Natural killer cell (primary cell): ENCODE data around the gene SLC22A23. TPM values are rescaled to one million over a fixed set of nuclear protein-coding genes. Genes with fewer than 3 reads are reported as not detected.

ENCODE experiments used
- ATAC-seq, 3 donors: fragments of 150-1000 bp in 2 of 3; fragments of 200-7000 bp in 1 of 3; cut with Tn5 transposase; 1 replicate in 1 of 3; 2 replicates in 2 of 3; pipeline ENCODE4 v1.10.0; 2021; ENCODE audit warnings: mild to moderate bottlenecking in 2 of 3, moderate library complexity in 2 of 3
- DNase-seq, 2 donors: peaks; one replicate each; pipeline versions ENCODE4 v3.0.0 to v3.0.0-alpha.2; 2013 to 2021; ENCODE audit warnings: mixed read lengths in 1 of 2
- H3K27ac ChIP-seq: one replicate; pipeline ENCODE4 v1.5.1; 2013; ENCODE audit warnings: mild to moderate bottlenecking, low read length
- H3K27me3 ChIP-seq: one replicate; pipeline ENCODE4 v1.6.1; 2013; ENCODE audit warnings: low read length; ENCODE audit not compliant: control insufficient read depth, insufficient read depth
- H3K36me3 ChIP-seq: one replicate; pipeline ENCODE4 v1.6.1; 2013; ENCODE audit warnings: low read length; ENCODE audit not compliant: control insufficient read depth, insufficient read depth
- H3K4me1 ChIP-seq: one replicate; pipeline ENCODE4 v1.6.1; 2013; ENCODE audit warnings: low read length; ENCODE audit not compliant: control insufficient read depth, insufficient read depth
- H3K4me3 ChIP-seq: one replicate; pipeline ENCODE4 v1.5.1; 2013; ENCODE audit warnings: low read length
- H3K9me3 ChIP-seq: one replicate; pipeline ENCODE4 v1.6.1; 2013; ENCODE audit warnings: low read length; ENCODE audit not compliant: control insufficient read depth, insufficient read depth
- H3K27ac Mint-ChIP-seq, 2 donors: one replicate each; pipeline ENCODE4 v1.8.0; 2022; ENCODE audit warnings: mild to moderate bottlenecking in 2 of 2, mixed read lengths in 2 of 2, moderate library complexity in 1 of 2
- H3K27me3 Mint-ChIP-seq, 2 donors: one replicate each; pipeline ENCODE4 v1.8.0; 2022; ENCODE audit warnings: low read depth in 2 of 2, mixed read lengths in 2 of 2
- H3K36me3 Mint-ChIP-seq: one replicate; pipeline ENCODE4 v1.8.0; 2022; ENCODE audit warnings: mixed read lengths
- H3K4me1 Mint-ChIP-seq, 2 donors: one replicate each; pipeline ENCODE4 v1.8.0; 2022; ENCODE audit warnings: mixed read lengths in 2 of 2
- H3K4me3 Mint-ChIP-seq: one replicate; pipeline ENCODE4 v1.8.0; 2022; ENCODE audit warnings: mild to moderate bottlenecking, moderate library complexity, mixed read lengths
- H3K9me3 Mint-ChIP-seq, 2 donors: one replicate each; pipeline ENCODE4 v1.8.0; 2022; ENCODE audit warnings: mixed read lengths in 2 of 2
- CTCF ChIP-seq: fragments of 200-600 bp; IDR thresholded peaks from one replicate; pipeline ENCODE4 v1.8.0; 2022; ENCODE audit warnings: antibody characterized with exemption
- WGBS: methylation state at CpG from one replicate; pipeline ENCODE4 v1.1.7; 2013; ENCODE audit warnings: missing lambda C conversion rate; ENCODE audit not compliant: insufficient coverage; 5-methylcytosine and 5-hydroxymethylcytosine counted together
- intact Hi-C: fragments of 100-400 bp; cut with micrococcal nuclease; formaldehyde crosslinking; loops from one replicate; pipeline ENCODE4 v1.14.2; 2022
- total RNA-seq, 4 donors: library from RNA; stranded (reverse); fragments of 120-200 nt in 1 of 4; gene quantifications; one replicate each; pipeline versions ENCODE4 v1.2.3 to v1.2.4, GENCODE V29; 2013 to 2022

SLC22A23 gene
- total RNA-seq, 3 donors from 2014 or later (not counting 1 experiment from before 2014, with no cell fraction given): 0.24 to 0.79 (median 0.38) TPM

GRCh38 chr6:3484192-3484591 is 27.3 kb upstream of the SLC22A23 start:
- H3K27me3 Mint-ChIP-seq: peaks cover 28 to 31% of the 10 kb centered on the region in 2 donors
- DNase-seq: no peak
- intact Hi-C loops: no loop called here
- no peak overlapping the region for H3K27ac Mint-ChIP-seq
- no peaks in the 10 kb centered on the region for H3K9me3 ChIP-seq
- ATAC-seq: no peak
- H3K4me3 Mint-ChIP-seq: no peak overlapping the region
- H3K9me3 Mint-ChIP-seq: peaks cover 6 to 7% of the 10 kb centered on the region in 2 donors
- no peak overlapping the region for H3K4me3 ChIP-seq
- no peaks in the 10 kb centered on the region for H3K4me1 ChIP-seq
- 86% methylated on average over 6 of the region's 8 CpGs for WGBS
- no peaks in the 10 kb centered on the region for H3K36me3 ChIP-seq
- H3K27me3 ChIP-seq: no peaks in the 10 kb centered on the region
- H3K4me1 Mint-ChIP-seq: no peaks in the 10 kb centered on the region
- no peaks in the 10 kb centered on the region for H3K36me3 Mint-ChIP-seq
- no peak for TF ChIP-seq CTCF
- no peak overlapping the region for H3K27ac ChIP-seq

- no peaks in the 10 kb centered on the region for H3K36me3 ChIP-seq
- no peaks in the 10 kb centered on the region for H3K36me3 Mint-ChIP-seq
- no peaks in the 10 kb centered on the region for H3K4me1 Mint-ChIP-seq
- no peak overlapping the region for H3K4me3 Mint-ChIP-seq
- no peaks in the 10 kb centered on the region for H3K4me1 ChIP-seq
- no peak overlapping the region for H3K27ac ChIP-seq
- no peak for TF ChIP-seq CTCF
- peaks cover 6 to 7% of the 10 kb centered on the region in 2 donors for H3K9me3 Mint-ChIP-seq
- peaks cover 24 to 29% of the 10 kb centered on the region in 2 donors for H3K27me3 Mint-ChIP-seq
- H3K9me3 ChIP-seq: no peaks in the 10 kb centered on the region
- DNase-seq (no peak), ATAC-seq (no peak)
- intact Hi-C loops: no loop called here
- no peaks in the 10 kb centered on the region for H3K27me3 ChIP-seq
- 76% methylated on average over 2 of the region's 2 CpGs for WGBS
- no peak overlapping the region for H3K27ac Mint-ChIP-seq
- no peak overlapping the region for H3K4me3 ChIP-seq
These were observed 26.8 kb upstream of the SLC22A23 start for GRCh38 chr6:3483675-3484074.

- H3K4me3 Mint-ChIP-seq: no peak overlapping the region
- no peaks in the 10 kb centered on the region for H3K36me3 Mint-ChIP-seq
- H3K4me1 Mint-ChIP-seq: no peaks in the 10 kb centered on the region
- Histone ChIP-seq H3K4me1 (no peaks in the 10 kb centered on the region), H3K36me3 (no peaks in the 10 kb centered on the region), H3K9me3 (no peaks in the 10 kb centered on the region), H3K4me3 (no peak overlapping the region), H3K27me3 (no peaks in the 10 kb centered on the region), H3K27ac (no peak overlapping the region)
- no peak for TF ChIP-seq CTCF
- intact Hi-C loops: no loop called here
- peaks cover 6 to 7% of the 10 kb centered on the region in 2 donors for H3K9me3 Mint-ChIP-seq
- no peak for ATAC-seq
- H3K27me3 Mint-ChIP-seq: peaks cover 24 to 32% of the 10 kb centered on the region in 2 donors
- no peak for DNase-seq
- no peak overlapping the region for H3K27ac Mint-ChIP-seq
- 73% methylated on average over 4 of the region's 4 CpGs for WGBS
These were observed 26.0 kb upstream of the SLC22A23 start for GRCh38 chr6:3482869-3483268.

- H3K27ac Mint-ChIP-seq: no peak overlapping the region
- no peaks in the 10 kb centered on the region for H3K36me3 ChIP-seq
- H3K27ac ChIP-seq: no peak overlapping the region
- no peaks in the 10 kb centered on the region for H3K9me3 ChIP-seq
- no peaks in the 10 kb centered on the region for H3K4me1 Mint-ChIP-seq
- H3K4me3 ChIP-seq: no peak overlapping the region
- no peak for ATAC-seq
- H3K4me3 Mint-ChIP-seq: no peak overlapping the region
- no peaks in the 10 kb centered on the region for H3K36me3 Mint-ChIP-seq
- H3K27me3 ChIP-seq: no peaks in the 10 kb centered on the region
- H3K27me3 Mint-ChIP-seq: peaks cover 18 to 31% of the 10 kb centered on the region in 2 donors
- H3K4me1 ChIP-seq: no peaks in the 10 kb centered on the region
- no peak for TF ChIP-seq CTCF
- 97% methylated on average over 6 of the region's 7 CpGs for WGBS
- intact Hi-C loops: no loop called here
- peaks cover 6 to 7% of the 10 kb centered on the region in 2 donors for H3K9me3 Mint-ChIP-seq
- no peak for DNase-seq
These were observed 24.8 kb upstream of the SLC22A23 start for GRCh38 chr6:3481640-3482039.
